HG03108 (cell line): ENCODE measurements around the gene PHLDB2.

ENCODE experiments used
- ATAC-seq: cut with Tn5 transposase; IDR thresholded peaks from one replicate; pipeline ENCODE4 v1.9.1; 2021; ENCODE audit warnings: moderate library complexity; ENCODE audit not compliant: unreplicated experiment

Gene PHLDB2

GRCh38 chr3:111850537-111850936 is 8.5 kb upstream of the PHLDB2 start:
- no peak for ATAC-seq

- ATAC-seq = no peak
These were observed 7.5 kb upstream of the PHLDB2 start for GRCh38 chr3:111851511-111851954.

- ATAC-seq = no peak
These were observed 6.5 kb upstream of the PHLDB2 start for GRCh38 chr3:111852540-111852939.

GRCh38 chr3:111853068-111853467 is 6.0 kb upstream of the PHLDB2 start:
- no peak for ATAC-seq

- no peak for ATAC-seq
These were observed 4.1 kb upstream of the PHLDB2 start for GRCh38 chr3:111854990-111855389.

- no peak for ATAC-seq
These were observed 2.6 kb upstream of the PHLDB2 start for GRCh38 chr3:111856501-111856900.

- ATAC-seq = no peak
These were observed 1.6 kb upstream of the PHLDB2 start for GRCh38 chr3:111857474-111857873.

GRCh38 chr3:111858642-111859041 is 423 bp upstream of the PHLDB2 start:
- no peak for ATAC-seq

- peak; percentile 91 for ATAC-seq
These were observed 1.2 kb downstream of the PHLDB2 start for GRCh38 chr3:111859974-111860859.

- no peak for ATAC-seq
These were observed 2.3 kb downstream of the PHLDB2 start for GRCh38 chr3:111861391-111861790.

GRCh38 chr3:111862415-111862814 is 3.4 kb downstream of the PHLDB2 start:
- no peak for ATAC-seq

- ATAC-seq = no peak
These were observed 3.9 kb downstream of the PHLDB2 start for GRCh38 chr3:111862974-111863373.

- no peak for ATAC-seq
These were observed 5.1 kb downstream of the PHLDB2 start for GRCh38 chr3:111863942-111864694.

GRCh38 chr3:111864821-111865656 is 6.0 kb downstream of the PHLDB2 start:
- ATAC-seq = no peak

GRCh38 chr3:111867889-111868426 is 8.9 kb downstream of the PHLDB2 start:
- ATAC-seq = no peak

GRCh38 chr3:111870620-111871019 is 11.6 kb downstream of the PHLDB2 start:
- ATAC-seq = no peak

- ATAC-seq = no peak
These were observed 13.0 kb downstream of the PHLDB2 start for GRCh38 chr3:111871809-111872623.

GRCh38 chr3:111872979-111873378 is 13.9 kb downstream of the PHLDB2 start:
- ATAC-seq = no peak

GRCh38 chr3:111874177-111874820 is 15.2 kb downstream of the PHLDB2 start:
- ATAC-seq = no peak
